MG63 (cell line): ENCODE results near the gene ERI3. TPM values are rescaled to one million over a fixed set of nuclear protein-coding genes. Genes with fewer than 3 reads are reported as not detected.

Experiments
- DNase-seq: peaks from one replicate; pipeline ENCODE4 v3.0.0-alpha.2; 2020
- H3K27me3 ChIP-seq: fragments of 250-450 bp; sonication (Bioruptor Pico); 2 replicates; pipeline ENCODE4 v1.5.1; 2020; ENCODE audit warnings: mild to moderate bottlenecking, moderate library complexity
- H3K36me3 ChIP-seq: fragments of 250-450 bp; sonication (Bioruptor Pico); 2 replicates; pipeline ENCODE4 v1.5.1; 2020; ENCODE audit warnings: mild to moderate bottlenecking, moderate library complexity
- H3K4me3 ChIP-seq: fragments of 250-450 bp; sonication (Bioruptor Pico); 2 replicates; pipeline ENCODE4 v1.5.1; 2020; ENCODE audit warnings: mild to moderate bottlenecking, moderate library complexity
- H3K9me3 ChIP-seq: fragments of 250-450 bp; sonication (Bioruptor Pico); 2 replicates; pipeline ENCODE4 v1.5.1; 2020; ENCODE audit warnings: mild to moderate bottlenecking, moderate library complexity
- total RNA-seq: library from RNA; depleted of rRNA; stranded (reverse); fragments of >200 nt; shearing (Covaris generic); gene quantifications from 2 replicates; pipeline ENCODE4 v1.2.3, GENCODE V29; 2014; ENCODE audit warnings: low replicate concordance

ERI3 gene
- total RNA-seq, 1 experiment from 2014 or later: 147 TPM

DNA sequence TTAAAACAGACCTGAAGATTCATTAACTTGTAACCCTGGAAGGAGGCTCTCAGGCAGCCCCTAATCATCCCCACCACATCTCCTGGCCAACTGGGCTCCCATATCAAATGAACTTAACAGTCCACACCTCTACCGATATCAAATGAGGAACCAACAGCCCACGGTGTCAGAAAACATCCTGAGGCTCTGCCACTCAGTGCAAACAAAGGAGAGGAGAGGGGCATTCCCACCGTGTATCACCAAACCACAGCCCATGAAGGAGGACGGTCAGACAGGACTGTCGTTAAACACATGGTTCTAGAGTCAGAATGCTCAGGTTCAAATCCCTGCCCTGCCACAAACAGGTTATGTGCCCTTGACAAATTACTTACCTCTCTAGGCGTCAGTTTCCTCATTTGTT lies 52.5 kb downstream of the ERI3 start:
- peaks cover 36% of the 10 kb centered on the region for H3K36me3 ChIP-seq
- no peak for DNase-seq
- H3K27me3 ChIP-seq: no peaks in the 10 kb centered on the region
- H3K4me3 ChIP-seq: no peak overlapping the region
- H3K9me3 ChIP-seq: no peaks in the 10 kb centered on the region

DNA sequence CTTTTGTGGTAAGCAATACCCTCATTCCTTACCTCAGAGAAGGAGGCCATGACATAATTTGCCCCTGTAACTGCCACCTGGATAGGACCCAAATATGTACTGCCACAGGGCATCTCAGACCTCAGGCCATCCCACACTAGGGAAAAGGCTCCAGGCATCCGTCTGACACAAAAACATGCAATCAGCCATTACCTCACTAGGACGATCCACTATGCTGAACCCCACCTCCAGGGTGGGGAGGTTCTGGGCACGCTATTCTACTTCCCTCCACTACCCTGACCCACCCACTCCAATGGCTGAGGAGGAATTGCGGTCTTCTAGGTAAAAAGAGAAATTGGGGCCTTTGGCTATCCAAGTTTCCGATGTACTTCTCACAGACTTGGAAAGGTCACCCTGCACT lies 53.6 kb downstream of the ERI3 start:
- DNase-seq: no peak
- Histone ChIP-seq H3K9me3 (no peaks in the 10 kb centered on the region), H3K36me3 (peaks cover 29% of the 10 kb centered on the region), H3K4me3 (no peak overlapping the region), H3K27me3 (no peaks in the 10 kb centered on the region)

DNA sequence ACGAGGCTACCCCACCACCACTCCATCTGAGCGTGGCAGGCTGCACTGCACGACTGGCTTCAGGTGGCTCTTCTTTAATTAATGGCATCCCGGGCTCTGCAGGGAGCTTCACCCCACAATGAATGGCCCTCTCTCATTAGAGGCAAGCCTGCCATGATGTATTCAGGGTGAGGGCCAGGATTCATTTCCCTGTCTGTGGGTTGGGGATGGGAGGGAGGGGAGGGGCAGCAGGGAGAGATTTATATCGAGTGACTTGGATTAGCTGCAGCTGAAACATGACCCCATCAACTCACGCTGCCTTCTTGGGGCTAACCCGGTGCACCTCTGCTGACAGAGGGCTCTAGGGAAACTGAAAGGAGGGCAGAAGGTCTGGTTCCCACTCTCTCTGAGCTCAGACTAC lies 54.2 kb downstream of the ERI3 start:
- DNase-seq: no peak
- Histone ChIP-seq H3K9me3 (no peaks in the 10 kb centered on the region), H3K27me3 (no peaks in the 10 kb centered on the region), H3K36me3 (peaks cover 26% of the 10 kb centered on the region), H3K4me3 (no peak overlapping the region)

DNA sequence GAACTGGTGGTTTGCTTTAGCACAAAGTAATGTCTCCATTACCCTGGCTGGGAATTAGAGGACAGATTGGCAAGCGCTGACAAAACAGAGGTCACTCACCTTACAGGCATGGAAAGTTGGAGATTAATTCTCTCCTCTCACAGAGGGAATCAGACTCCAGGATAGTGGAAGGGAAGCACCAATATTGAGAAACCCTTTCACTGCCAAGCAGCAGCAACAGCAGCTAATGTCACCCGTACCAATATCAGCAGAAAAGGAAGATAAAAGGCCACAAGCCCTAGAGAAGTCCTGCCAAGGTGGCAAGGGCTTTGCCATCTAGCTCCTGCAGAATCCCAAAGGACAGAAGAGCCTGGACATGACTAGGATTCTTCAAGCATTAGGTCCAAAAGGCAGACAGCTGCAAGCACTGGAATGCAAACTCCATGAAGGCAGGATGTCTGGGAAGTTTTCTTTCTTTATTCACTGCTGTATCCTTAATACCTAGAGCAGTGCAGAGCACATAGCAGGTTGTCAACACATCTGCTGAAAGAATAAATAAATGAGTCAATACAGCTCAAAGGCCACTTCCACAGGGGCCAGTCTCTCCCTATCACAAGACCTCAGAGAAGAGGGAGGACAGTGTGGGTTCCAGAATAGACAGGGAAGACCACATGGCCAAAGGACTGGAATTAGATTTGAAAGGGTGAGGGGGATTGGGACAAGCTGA lies 57.2 kb downstream of the ERI3 start:
- DNase-seq: no peak
- no peak overlapping the region for H3K4me3 ChIP-seq
- H3K9me3 ChIP-seq: no peaks in the 10 kb centered on the region
- peaks cover 26% of the 10 kb centered on the region for H3K36me3 ChIP-seq
- H3K27me3 ChIP-seq: no peaks in the 10 kb centered on the region

DNA sequence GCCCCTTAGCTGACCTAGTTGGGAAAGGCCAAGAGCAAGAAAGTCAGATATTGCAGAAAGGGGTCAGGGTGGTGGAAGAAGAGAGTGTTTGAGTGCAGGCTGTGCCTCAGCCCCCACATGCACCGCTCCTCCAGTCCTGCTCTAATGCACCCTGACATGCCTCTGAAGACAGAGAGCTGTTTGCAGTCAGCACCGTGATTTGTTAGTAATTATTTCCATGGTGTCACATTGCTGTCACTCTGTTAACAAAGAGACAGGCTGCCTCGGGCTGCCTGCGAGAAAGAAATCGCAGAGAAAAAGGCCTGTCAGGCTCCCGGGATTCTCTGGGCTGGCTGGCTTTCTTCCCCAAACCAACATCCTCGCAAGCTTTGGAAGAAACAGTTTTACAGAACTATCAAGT lies 58.3 kb downstream of the ERI3 start:
- Histone ChIP-seq H3K27me3 (no peaks in the 10 kb centered on the region), H3K36me3 (peaks cover 31% of the 10 kb centered on the region), H3K9me3 (no peaks in the 10 kb centered on the region), H3K4me3 (no peak overlapping the region)
- DNase-seq: no peak

DNA sequence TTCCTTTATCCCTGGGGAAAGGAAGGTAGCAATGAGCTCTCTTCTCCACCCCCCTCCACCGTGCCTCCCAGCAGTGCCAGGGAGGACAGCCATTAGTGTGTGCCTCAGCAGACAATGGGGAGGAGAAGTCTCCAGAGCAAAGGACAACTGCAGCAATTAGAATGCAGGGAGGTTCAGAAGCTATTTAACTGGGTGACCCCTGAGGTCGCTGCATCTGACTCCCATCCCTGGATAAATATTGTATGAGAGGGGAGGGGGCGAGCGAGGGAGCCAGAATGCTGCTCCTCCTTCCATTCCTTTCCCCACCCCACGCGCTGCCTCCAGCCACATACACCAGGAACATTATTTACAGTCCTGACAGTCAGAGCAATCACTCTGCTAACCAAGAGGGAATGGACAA lies 59.0 kb downstream of the ERI3 start:
- DNase-seq: no peak
- Histone ChIP-seq H3K4me3 (no peak overlapping the region), H3K36me3 (peaks cover 34% of the 10 kb centered on the region)

DNA sequence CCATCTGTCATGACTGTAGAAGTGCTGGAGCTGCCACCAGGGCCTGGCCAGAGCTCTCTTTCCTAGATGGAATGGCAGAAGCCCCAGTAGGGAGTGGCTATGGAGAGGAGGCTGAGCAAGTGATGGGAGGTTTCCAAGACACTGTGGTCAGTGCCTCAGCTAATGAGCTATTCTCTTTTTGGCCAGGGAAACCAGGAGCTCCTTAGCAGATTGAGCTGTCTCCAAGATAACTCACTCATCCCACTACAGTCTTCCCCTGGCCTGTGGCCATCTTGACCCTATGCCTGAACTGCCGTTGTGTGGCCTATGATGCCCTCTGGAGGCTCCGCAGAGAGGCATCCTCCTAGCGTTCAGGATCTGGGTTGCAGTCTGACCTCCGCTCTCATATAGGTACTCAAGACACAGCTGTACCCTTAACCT lies 60.5 kb downstream of the ERI3 start:
- peak; percentile 97 for DNase-seq

More for the DNA sequence above, 59.0 kb downstream of the ERI3 start:
- Histone ChIP-seq H3K9me3 (no peaks in the 10 kb centered on the region), H3K27me3 (no peaks in the 10 kb centered on the region)

DNA sequence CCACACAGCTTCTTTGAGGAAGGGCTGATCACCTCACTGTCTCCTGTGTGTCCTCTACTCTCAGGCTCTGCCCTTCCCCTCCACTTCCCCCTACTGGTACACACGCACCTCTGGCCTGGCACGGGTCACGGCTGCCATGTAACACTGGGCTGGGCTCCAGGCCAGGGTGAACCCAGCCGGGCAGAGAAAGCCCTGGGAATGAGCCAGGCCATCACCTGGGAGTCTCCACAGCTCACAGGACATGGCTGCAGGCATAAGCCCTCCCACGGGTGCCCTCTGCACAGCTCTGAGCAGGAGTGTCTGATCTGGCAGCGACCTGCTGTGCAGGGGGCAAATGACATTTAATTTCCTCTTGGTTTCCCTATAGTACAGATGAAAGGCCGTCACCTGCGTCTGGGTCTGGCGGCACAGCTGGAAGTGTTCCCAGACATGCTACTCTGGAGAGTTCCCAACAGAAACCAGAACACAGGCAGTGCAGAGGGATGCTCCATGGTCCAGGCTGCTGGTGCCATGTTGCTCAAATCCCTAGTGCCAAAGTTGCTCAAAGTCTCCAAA lies 61.2 kb downstream of the ERI3 start:
- Histone ChIP-seq H3K9me3 (no peaks in the 10 kb centered on the region), H3K36me3 (peaks cover 34% of the 10 kb centered on the region)
- peak; percentile 14 for DNase-seq

More for the DNA sequence above, 60.5 kb downstream of the ERI3 start:
- no peaks in the 10 kb centered on the region for H3K27me3 ChIP-seq
- H3K9me3 ChIP-seq: no peaks in the 10 kb centered on the region
- H3K4me3 ChIP-seq: no peak overlapping the region
- peaks cover 34% of the 10 kb centered on the region for H3K36me3 ChIP-seq

DNA sequence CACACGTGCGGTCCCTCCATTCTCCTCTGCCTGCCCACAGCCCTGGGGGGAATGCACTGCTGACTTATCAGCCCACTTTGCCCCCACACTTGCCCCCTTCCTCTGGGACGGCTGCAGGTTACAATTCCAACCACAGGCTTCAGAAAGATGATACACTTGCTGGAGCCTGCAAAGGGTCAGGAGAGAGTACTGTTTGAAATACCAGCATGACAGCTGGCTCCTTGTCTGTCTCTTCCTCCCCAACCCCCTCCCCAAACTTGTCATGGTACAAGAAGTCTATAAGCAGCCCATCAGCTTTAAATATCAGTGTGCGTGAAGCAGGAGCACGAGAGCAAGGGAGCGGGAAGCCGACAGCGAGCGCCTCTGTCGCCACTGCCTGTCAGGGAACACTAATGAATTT lies 62.4 kb downstream of the ERI3 start:
- Histone ChIP-seq H3K36me3 (peaks cover 28% of the 10 kb centered on the region), H3K9me3 (no peaks in the 10 kb centered on the region), H3K4me3 (no peak overlapping the region), H3K27me3 (no peaks in the 10 kb centered on the region)
- no peak for DNase-seq

More for the DNA sequence above, 61.2 kb downstream of the ERI3 start:
- H3K4me3 ChIP-seq: no peak overlapping the region
- H3K27me3 ChIP-seq: no peaks in the 10 kb centered on the region

DNA sequence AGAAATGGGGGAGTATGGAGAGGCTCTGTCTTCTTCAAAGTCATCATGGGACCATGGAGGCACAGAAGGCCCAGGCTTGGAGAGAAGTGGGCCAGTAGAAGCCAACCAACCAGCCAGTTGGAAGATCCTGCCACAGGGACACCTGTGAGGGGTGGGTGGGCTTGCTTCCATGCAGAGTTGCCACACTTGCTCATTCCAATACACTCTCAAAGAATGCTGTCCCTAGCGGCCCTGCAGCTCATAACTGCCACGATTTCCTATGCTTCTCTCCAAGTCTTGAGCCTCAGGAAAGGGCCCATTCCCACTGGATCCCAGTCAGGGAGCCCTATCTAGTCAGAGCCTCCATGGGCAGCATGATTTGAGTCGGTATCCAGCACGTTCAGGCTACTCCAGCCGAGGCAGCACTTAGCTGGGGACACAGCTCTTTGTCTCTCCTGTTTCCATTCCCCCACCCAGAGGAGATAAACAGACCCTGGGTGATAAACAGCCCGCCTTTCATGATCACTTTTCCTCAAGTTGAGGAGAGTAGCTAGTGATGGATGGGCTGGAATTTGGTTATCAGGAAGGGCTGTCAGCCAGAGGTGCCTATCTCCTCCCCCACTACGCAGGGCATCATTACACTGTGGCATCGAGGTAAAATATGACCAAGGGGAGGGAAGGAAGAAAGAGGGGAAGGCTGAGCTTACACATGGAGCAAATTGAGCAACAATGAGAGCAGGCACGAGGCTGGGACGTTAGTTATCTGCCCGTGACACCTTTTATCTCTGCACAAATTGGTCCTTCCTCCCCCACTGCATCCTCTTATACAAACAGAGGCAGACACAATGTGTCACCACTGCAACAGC lies 64.6 kb downstream of the ERI3 start:
- DNase-seq: no peak
- H3K27me3 ChIP-seq: no peaks in the 10 kb centered on the region
- H3K9me3 ChIP-seq: no peaks in the 10 kb centered on the region
- H3K36me3 ChIP-seq: peaks cover 25% of the 10 kb centered on the region
- no peak overlapping the region for H3K4me3 ChIP-seq

DNA sequence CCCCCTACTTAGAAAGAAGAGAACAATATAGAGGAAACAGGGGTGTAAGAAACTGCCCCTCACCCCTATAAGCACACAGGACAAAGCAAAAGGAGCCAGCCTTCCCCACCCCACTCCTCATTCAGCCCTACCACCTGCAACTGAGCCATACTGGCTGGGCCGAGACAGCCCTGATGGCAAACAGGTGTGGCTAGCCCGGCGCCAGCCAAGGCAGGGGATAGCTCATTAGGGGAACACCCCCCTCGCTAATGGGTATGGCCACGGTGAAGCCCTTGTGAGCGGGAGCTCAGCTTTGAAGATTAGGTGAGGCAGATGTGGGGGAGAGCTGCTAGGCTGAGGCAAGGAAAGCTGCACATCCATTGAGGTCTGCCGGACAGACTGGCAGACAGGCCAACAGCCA lies 65.5 kb downstream of the ERI3 start:
- Histone ChIP-seq H3K4me3 (no peak overlapping the region), H3K9me3 (no peaks in the 10 kb centered on the region), H3K36me3 (peaks cover 30% of the 10 kb centered on the region), H3K27me3 (no peaks in the 10 kb centered on the region)
- DNase-seq: no peak

DNA sequence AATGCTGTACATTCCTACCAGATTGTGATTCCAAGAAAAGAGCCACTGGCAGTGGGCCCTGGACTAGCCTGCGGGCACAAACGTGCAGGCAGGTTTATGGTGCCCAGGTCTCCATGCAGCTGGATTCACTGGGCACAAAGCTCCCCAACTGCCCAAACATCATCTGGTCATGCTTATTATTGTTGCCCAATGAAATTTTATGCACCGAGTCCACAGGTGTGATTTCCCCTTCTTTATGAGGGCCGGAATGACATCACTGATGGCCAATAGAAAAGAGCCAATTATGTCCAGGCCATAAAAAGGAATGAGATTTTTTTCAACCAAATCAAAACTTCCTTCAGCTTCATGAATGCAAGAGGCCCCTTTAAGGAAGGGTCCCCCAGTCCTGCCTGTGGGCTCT lies 66.2 kb downstream of the ERI3 start:
- no peaks in the 10 kb centered on the region for H3K27me3 ChIP-seq
- H3K9me3 ChIP-seq: no peaks in the 10 kb centered on the region
- no peak for DNase-seq
- no peak overlapping the region for H3K4me3 ChIP-seq
- H3K36me3 ChIP-seq: peaks cover 26% of the 10 kb centered on the region

DNA sequence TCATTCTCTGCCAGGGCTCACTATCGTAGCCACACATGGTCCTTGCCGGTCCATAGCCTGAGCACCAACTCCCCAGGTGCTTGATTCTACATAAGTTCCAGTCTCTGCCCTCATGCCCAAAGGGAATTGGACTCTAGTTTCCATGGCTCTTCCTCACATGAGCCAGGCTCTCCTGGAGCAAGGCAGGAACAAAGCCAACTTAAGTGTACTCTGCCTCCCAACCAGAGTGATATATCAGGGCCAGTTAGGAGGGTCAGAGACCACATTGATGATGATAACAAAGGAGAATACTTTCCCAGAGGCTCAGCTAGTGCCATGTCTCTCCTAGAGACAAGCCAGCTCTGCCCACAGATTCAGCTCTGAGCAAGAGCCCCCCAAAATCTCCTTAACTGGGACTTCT lies 70.9 kb downstream of the ERI3 start:
- H3K9me3 ChIP-seq: no peaks in the 10 kb centered on the region
- DNase-seq: no peak
- H3K27me3 ChIP-seq: no peaks in the 10 kb centered on the region
- H3K4me3 ChIP-seq: no peak overlapping the region
- H3K36me3 ChIP-seq: peaks cover 11% of the 10 kb centered on the region

DNA sequence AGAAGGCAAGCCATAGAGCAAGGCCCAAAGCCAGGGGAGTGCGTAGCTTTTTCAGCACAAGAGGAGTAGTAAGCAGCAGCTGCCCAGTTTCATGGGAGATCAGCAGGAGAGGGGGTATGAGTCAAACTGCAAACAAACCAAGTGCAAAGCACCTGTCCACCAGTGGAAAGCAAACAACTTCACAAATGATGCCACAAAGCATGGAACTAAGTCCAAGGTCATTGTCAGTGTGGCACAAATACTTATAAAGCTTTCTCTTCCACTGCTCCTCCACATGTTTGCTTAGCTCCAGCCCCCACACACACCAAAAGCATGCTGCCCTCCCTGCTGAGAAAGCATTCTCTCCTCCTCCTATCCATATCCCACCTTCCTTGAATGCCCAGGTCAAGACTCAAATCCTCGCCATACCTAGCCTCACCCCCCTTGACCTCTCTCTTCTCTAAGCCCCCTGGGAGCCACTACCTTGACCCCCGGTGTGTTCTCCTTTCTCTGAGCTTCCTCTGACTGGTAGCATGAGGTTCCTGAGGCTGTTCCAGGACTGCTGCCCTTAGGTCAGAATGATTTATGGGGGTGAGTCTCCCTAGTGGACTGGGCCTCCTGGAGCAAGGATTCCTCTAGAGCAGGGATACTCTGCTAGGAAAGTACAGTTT lies 71.4 kb downstream of the ERI3 start:
- no peaks in the 10 kb centered on the region for H3K9me3 ChIP-seq
- H3K36me3 ChIP-seq: peaks cover 11% of the 10 kb centered on the region
- no peak for DNase-seq
- H3K4me3 ChIP-seq: no peak overlapping the region
- H3K27me3 ChIP-seq: no peaks in the 10 kb centered on the region

DNA sequence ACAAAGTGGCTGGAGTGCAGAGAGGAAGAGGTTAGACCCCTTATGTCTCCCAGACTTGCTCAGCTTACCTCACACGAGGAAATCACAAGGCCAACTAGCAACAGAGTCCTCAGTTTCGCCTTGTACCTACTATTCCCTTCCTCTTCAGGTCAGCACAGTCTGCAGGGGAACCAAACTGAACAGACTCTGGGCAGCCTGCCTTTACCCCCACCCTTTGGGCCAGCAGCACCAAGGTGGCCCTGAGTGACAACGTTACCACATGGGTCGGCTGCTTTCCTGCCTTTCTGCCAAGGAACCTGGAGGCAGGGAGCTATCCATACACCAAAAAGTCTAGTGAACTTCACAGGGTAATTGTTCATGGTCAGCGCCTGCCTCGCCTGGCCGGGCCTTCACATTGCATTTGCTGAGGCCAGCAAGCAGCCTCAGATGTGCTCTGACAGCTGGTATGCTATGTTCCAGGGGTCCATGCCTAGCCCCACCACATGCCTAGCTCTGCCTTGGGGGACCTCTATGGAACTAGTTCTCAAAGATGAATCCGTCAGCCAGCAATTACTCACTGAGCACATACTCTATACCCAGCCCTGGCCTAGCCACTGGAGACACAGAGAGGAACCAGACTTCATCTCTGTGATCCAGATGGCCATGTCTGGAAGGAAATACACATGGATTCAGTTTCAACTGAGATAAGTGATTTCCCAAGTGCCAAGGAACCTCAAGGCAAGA lies 72.2 kb downstream of the ERI3 start:
- Histone ChIP-seq H3K27me3 (no peaks in the 10 kb centered on the region), H3K4me3 (no peak overlapping the region), H3K9me3 (no peaks in the 10 kb centered on the region), H3K36me3 (peaks cover 11% of the 10 kb centered on the region)
- no peak for DNase-seq

DNA sequence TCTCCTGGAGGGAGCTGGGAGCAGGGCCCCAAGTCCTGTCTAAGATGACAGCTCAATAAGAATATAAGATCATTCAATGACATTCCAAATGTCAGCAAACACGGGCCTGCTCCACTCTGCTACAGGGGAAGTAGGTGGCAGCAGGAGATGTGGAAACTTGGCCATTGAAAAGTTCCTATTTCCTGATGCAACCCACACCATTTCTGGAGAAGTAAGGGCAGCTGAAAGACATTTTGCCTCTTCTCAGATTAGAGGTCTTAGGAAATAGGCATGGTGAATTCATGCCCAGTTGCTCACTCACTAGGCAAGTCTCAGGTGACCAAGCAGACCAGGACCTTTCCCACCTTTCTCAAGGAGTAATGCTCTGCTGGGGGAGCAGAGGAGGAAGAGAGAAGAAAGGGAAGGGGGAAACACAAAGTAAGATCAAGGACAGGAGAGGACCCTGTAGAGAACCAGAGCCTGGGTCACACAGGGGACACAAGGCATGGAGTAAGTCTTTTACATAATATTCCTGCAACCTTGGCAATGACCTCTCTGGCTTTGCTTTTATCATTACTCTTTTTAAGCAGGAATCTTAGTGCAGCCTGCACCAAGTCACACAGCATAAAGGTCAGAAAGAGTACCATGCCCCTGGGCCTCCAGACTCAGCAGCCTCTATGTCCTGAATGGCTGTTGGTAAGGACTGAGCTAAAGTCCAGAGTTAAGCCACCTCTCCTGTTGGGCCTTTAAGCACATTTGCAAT lies 72.9 kb downstream of the ERI3 start:
- Histone ChIP-seq H3K36me3 (peaks cover 11% of the 10 kb centered on the region), H3K4me3 (no peak overlapping the region), H3K9me3 (no peaks in the 10 kb centered on the region), H3K27me3 (no peaks in the 10 kb centered on the region)
- DNase-seq: no peak
